ENCODE data around the gene ASGR1.
A peak's percentile ranks its signal among the peaks of the same experiment; 100 is the strongest.
"Not testable (repeated sequence)": the region's sequence is repeated elsewhere in the genome, so short reads cannot be mapped to it uniquely, and the experiment has no call there.

ASGR1 gene

GRCh38 chr17:7159571-7159970 lies 19.6 kb downstream of the ASGR1 start:
- not testable (repeated sequence) for DNase-seq (ENCODE audit: low spot score)

GRCh38 chr17:7158424-7158823 lies 20.7 kb downstream of the ASGR1 start:
- not testable (repeated sequence) for DNase-seq (ENCODE audit: low spot score)

- DNase-seq (ENCODE audit: low spot score), result no peak
These were observed 22.7 kb downstream of the ASGR1 start for GRCh38 chr17:7156342-7156940.

GRCh38 chr17:7147772-7148171 lies 31.4 kb downstream of the ASGR1 start:
- DNase-seq (ENCODE audit: low spot score), result no peak

- DNase-seq (ENCODE audit: low spot score), result no peak
These were observed 33.1 kb downstream of the ASGR1 start for GRCh38 chr17:7146115-7146514.

- no peak for DNase-seq (ENCODE audit: low spot score)
These were observed 35.0 kb downstream of the ASGR1 start for GRCh38 chr17:7144213-7144612.

- DNase-seq (ENCODE audit: low spot score), result peak; percentile 27
These were observed 37.3 kb downstream of the ASGR1 start for GRCh38 chr17:7141824-7142223.

GRCh38 chr17:7139400-7139799 lies 39.8 kb downstream of the ASGR1 start:
- DNase-seq (ENCODE audit: low spot score), result no peak

- DNase-seq (ENCODE audit: low spot score), result no peak
These were observed 40.3 kb downstream of the ASGR1 start for GRCh38 chr17:7138800-7139381.

- DNase-seq (ENCODE audit: low spot score), result no peak
These were observed 41.8 kb downstream of the ASGR1 start for GRCh38 chr17:7137171-7137943.

- DNase-seq (ENCODE audit: low spot score), result peak; percentile 79
These were observed 42.8 kb downstream of the ASGR1 start for GRCh38 chr17:7136266-7136877.

- DNase-seq (ENCODE audit: low spot score), result no peak
These were observed 45.3 kb downstream of the ASGR1 start for GRCh38 chr17:7133916-7134315.

- DNase-seq (ENCODE audit: low spot score), result no peak
These were observed 45.7 kb downstream of the ASGR1 start for GRCh38 chr17:7133424-7133823.

GRCh38 chr17:7132511-7133094 lies 46.6 kb downstream of the ASGR1 start:
- no peak for DNase-seq (ENCODE audit: low spot score)

GRCh38 chr17:7131423-7131791 lies 47.8 kb downstream of the ASGR1 start:
- DNase-seq (ENCODE audit: low spot score), result no peak

GRCh38 chr17:7130621-7131422 lies 48.3 kb downstream of the ASGR1 start:
- DNase-seq (ENCODE audit: low spot score), result no peak

GRCh38 chr17:7129311-7129710 lies 49.9 kb downstream of the ASGR1 start:
- no peak for DNase-seq (ENCODE audit: low spot score)

- DNase-seq (ENCODE audit: low spot score), result no peak
These were observed 51.0 kb downstream of the ASGR1 start for GRCh38 chr17:7128160-7128559.

- DNase-seq (ENCODE audit: low spot score), result not testable (repeated sequence)
These were observed 51.7 kb downstream of the ASGR1 start for GRCh38 chr17:7127501-7127900.

- not testable (repeated sequence) for DNase-seq (ENCODE audit: low spot score)
These were observed 52.8 kb downstream of the ASGR1 start for GRCh38 chr17:7126386-7126785.

- no peak for DNase-seq (ENCODE audit: low spot score)
These were observed 54.2 kb downstream of the ASGR1 start for GRCh38 chr17:7124923-7125322.

GRCh38 chr17:7123844-7124243 lies 55.3 kb downstream of the ASGR1 start:
- no peak for DNase-seq (ENCODE audit: low spot score)

All from LoVo (cell line).